Lung (tissue), 12 donors: ENCODE data around the gene KIRREL2. TPM values are rescaled to one million over a fixed set of nuclear protein-coding genes. Genes with fewer than 3 reads are reported as not detected.

Source experiments
- ATAC-seq: fragments of 200-7000 bp; cut with Tn5 transposase; one replicate; pipeline ENCODE4 v1.9.1; 2020; ENCODE audit warnings: moderate number of reproducible peaks; ENCODE audit not compliant: insufficient read depth, low FRiP score
- DNase-seq, 3 donors: peaks; one replicate each; pipeline ENCODE4 v3.0.0-alpha.2; 2013 to 2017
- H3K27ac ChIP-seq, 2 donors: one replicate each; pipeline ENCODE4 v1.5.1; 2013; ENCODE audit warnings: mild to moderate bottlenecking in 2 of 2, moderate library complexity in 2 of 2, control low read depth in 1 of 2, inconsistent platforms in 1 of 2, low read depth in 1 of 2, low read length in 1 of 2
- H3K27me3 ChIP-seq, 3 donors: one replicate each; pipeline ENCODE4 v1.5.1; 2013; ENCODE audit warnings: low read length in 2 of 3; ENCODE audit not compliant: control insufficient read depth in 3 of 3, insufficient read depth in 3 of 3
- H3K36me3 ChIP-seq, 4 donors: one replicate each; pipeline ENCODE4 v1.5.1; 2013; ENCODE audit warnings: low read length in 4 of 4, mild to moderate bottlenecking in 1 of 4, moderate library complexity in 1 of 4; ENCODE audit not compliant: control insufficient read depth in 4 of 4, insufficient read depth in 4 of 4
- H3K4me1 ChIP-seq, 5 donors: one replicate each; pipeline ENCODE4 v1.5.1; 2013; ENCODE audit warnings: low read length in 5 of 5, mild to moderate bottlenecking in 2 of 5, moderate library complexity in 1 of 5; ENCODE audit not compliant: control insufficient read depth in 5 of 5, insufficient read depth in 5 of 5
- H3K4me3 ChIP-seq: one replicate; pipeline ENCODE4 v1.5.1; 2013; ENCODE audit warnings: mild to moderate bottlenecking, control low read depth, moderate library complexity
- H3K9ac ChIP-seq, 2 donors: one replicate each; pipeline ENCODE4 v1.5.1; 2013; ENCODE audit warnings: low read length in 2 of 2, control low read depth in 1 of 2; ENCODE audit not compliant: insufficient read depth in 1 of 2
- H3K9me3 ChIP-seq, 4 donors: one replicate each; pipeline ENCODE4 v1.5.1; 2013; ENCODE audit warnings: low read length in 3 of 4, mild to moderate bottlenecking in 1 of 4, moderate library complexity in 1 of 4; ENCODE audit not compliant: control insufficient read depth in 4 of 4, insufficient read depth in 3 of 4
- WGBS, 2 donors: extraction: QIAGEN DNeasy Blood & Tissue Kit; methylation state at CpG; one replicate each; pipeline ENCODE4 v1.1.7; 2013; 5-methylcytosine and 5-hydroxymethylcytosine counted together
- polyA plus RNA-seq, 2 donors: library from polyadenylated mRNA; stranded (reverse); fragments of 200-250 nt; gene quantifications; one replicate each; pipeline ENCODE4 v1.2.1, GENCODE V29; 2013
- total RNA-seq, 2 donors: library from RNA; depleted of rRNA in 1 of 2; stranded (reverse); fragments of >200 nt in 1 of 2; gene quantifications; one replicate each; pipeline ENCODE4 v1.2.1, GENCODE V29; 2014 to 2021
- TF ChIP-seq, protein P1 (sequence below): IDR thresholded peaks from 2 replicates; pipeline ENCODE4 v1.5.1; 2012; ENCODE audit warnings: mild to moderate bottlenecking; ENCODE audit errors: control extremely low read depth, extremely low read depth
- donor health status: control.
- donor health status: control.
- donor health status: Bipolar disorder and iron deficiency.
- donor health status: healthy.
- donor health status: DM: yes; HTN: yes; CAD: no.

The KIRREL2 gene
- total and polyA plus RNA-seq, 4 donors: 0.04 to 1.2 (median 0.10) TPM; not detected in 1

DNA sequence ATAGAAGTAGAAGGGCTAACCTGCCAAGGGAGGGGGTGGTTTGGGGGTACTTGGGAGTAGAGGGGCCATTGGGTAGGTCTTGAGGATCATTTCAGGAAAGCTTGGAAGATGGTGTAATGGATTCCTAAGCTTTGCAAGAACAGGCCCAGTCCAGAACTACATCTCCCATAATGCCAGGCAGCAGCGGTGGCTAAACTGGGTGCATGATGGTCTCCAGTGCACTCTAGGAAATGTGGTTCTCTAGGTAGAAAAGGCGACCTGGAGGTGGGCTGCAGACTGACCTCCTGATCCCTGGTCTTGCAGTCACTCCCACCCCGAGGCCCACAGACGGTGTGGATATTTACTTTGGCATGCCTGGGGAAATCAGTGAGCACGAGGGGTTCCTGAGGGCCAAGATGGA lies 15.5 kb downstream of the KIRREL2 start:
- DNase-seq (no peak), ATAC-seq (no peak)
- Histone ChIP-seq H3K4me3 (no peak overlapping the region), H3K27ac (no peak overlapping the region), H3K9ac (no peak overlapping the region), H3K36me3 (no peaks in the 10 kb centered on the region), H3K27me3 (no peaks in the 10 kb centered on the region), H3K4me1 (peaks cover 0 to 16% (median 0%) of the 10 kb centered on the region in 5 donors), H3K9me3 (no peaks in the 10 kb centered on the region)
- TF ChIP-seq, protein P1, sequence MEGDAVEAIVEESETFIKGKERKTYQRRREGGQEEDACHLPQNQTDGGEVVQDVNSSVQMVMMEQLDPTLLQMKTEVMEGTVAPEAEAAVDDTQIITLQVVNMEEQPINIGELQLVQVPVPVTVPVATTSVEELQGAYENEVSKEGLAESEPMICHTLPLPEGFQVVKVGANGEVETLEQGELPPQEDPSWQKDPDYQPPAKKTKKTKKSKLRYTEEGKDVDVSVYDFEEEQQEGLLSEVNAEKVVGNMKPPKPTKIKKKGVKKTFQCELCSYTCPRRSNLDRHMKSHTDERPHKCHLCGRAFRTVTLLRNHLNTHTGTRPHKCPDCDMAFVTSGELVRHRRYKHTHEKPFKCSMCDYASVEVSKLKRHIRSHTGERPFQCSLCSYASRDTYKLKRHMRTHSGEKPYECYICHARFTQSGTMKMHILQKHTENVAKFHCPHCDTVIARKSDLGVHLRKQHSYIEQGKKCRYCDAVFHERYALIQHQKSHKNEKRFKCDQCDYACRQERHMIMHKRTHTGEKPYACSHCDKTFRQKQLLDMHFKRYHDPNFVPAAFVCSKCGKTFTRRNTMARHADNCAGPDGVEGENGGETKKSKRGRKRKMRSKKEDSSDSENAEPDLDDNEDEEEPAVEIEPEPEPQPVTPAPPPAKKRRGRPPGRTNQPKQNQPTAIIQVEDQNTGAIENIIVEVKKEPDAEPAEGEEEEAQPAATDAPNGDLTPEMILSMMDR: no peak
- WGBS, 2 donors: 83 to 91% methylated on average over 5 of the region's 5 CpGs

DNA sequence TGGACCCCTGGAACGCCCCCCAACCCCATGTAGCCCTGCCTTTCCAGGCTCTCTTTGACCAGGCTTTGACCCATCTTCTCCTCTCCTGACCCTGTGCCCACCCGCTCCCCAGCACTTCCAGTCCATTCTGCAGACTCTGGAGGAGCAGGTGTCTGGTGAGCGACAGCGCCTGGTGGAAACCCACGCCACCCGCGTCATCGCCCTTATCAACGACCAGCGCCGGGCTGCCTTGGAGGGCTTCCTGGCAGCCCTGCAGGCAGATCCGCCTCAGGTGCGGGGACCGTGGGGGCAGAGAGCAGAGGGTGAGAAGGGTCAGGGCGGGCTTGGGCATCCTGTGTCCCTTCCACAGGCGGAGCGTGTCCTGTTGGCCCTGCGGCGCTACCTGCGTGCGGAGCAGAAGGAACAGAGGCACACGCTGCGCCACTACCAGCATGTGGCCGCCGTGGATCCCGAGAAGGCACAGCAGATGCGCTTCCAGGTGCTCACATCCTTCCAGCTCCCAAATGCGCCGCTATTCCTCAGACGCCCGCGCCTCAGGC lies 17.8 kb downstream of the KIRREL2 start:
- Histone ChIP-seq H3K27me3 (no peaks in the 10 kb centered on the region), H3K4me3 (no peak overlapping the region), H3K27ac (no peak overlapping the region), H3K9me3 (no peaks in the 10 kb centered on the region), H3K36me3 (no peaks in the 10 kb centered on the region), H3K4me1 (peaks cover 0 to 8% (median 0%) of the 10 kb centered on the region in 5 donors), H3K9ac (no peak overlapping the region)
- DNase-seq (no peak), ATAC-seq (no peak)
- TF ChIP-seq, protein P1: no peak
- 92 to 93% methylated on average over 32 of the region's 32 CpGs for WGBS, 2 donors

DNA sequence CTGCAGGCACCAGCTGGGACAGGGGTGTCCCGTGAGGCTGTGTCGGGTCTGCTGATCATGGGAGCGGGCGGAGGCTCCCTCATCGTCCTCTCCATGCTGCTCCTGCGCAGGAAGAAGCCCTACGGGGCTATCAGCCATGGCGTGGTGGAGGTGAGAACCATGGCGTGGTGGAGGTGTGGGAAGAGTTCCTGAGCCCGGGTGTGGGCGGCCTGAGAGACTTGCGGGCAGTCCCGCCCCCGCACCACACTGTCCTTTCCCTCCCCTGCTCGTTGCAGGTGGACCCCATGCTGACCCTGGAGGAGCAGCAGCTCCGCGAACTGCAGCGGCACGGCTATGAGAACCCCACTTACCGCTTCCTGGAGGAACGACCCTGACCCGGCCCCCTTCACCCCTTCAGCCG lies 22.4 kb downstream of the KIRREL2 start:
- no peak overlapping the region for H3K4me3 ChIP-seq
- H3K9me3 ChIP-seq: no peaks in the 10 kb centered on the region
- H3K9ac ChIP-seq: no peak overlapping the region
- H3K36me3 ChIP-seq: no peaks in the 10 kb centered on the region
- no peaks in the 10 kb centered on the region for H3K4me1 ChIP-seq
- no peak overlapping the region for H3K27ac ChIP-seq
- 50 to 53% methylated on average over 23 of the region's 23 CpGs for WGBS, 2 donors
- DNase-seq: no peak
- no peaks in the 10 kb centered on the region for H3K27me3 ChIP-seq
- TF ChIP-seq, protein P1: no peak
- no peak for ATAC-seq

DNA sequence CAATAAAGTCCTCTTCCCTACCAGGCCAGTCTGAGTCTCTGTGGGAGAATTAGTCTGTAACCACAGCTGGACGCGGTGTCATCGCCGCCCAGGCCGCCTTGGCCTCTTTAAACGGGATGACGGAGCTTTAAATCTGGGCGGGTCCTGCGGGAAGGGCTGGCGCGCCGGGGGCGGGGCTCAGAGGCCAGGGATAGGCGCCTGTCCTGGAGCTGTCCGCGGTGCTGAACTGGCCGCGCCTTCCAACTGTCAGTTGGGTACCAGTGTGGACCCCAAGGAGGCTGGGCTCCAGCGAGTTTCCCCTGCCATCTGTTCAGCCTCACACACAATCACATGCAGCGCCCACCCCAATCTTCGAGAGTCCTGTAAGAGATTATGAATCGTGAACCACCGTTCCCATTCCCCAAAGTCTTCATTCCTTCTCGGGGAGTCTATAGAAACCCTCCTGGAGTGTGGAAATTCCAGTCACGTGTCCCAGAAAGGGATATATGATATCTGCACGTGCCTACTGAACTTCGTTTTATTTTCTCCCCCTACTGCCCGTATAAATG lies 23.1 kb downstream of the KIRREL2 start:
- H3K36me3 ChIP-seq: no peaks in the 10 kb centered on the region
- ATAC-seq: peak; percentile 95
- H3K9me3 ChIP-seq: no peaks in the 10 kb centered on the region
- WGBS, 2 donors: 3 to 4% methylated on average over 28 of the region's 28 CpGs
- TF ChIP-seq, protein P1: no peak
- H3K27ac ChIP-seq: no peak overlapping the region
- no peak overlapping the region for H3K9ac ChIP-seq
- no peak overlapping the region for H3K4me3 ChIP-seq
- H3K4me1 ChIP-seq: no peaks in the 10 kb centered on the region
- H3K27me3 ChIP-seq: no peaks in the 10 kb centered on the region
- peak; percentile 90 to 91 (median 90) for DNase-seq
